Neuronal stem cell (in vitro differentiated cells): ENCODE measurements around the gene ZNF324.
A peak's percentile ranks its signal among the peaks of the same experiment; 100 is the strongest.

ENCODE experiments used
- DNase-seq: peaks from one replicate; pipeline ENCODE4 v3.0.0-alpha.2; 2013; ENCODE audit warnings: low spot score
- H2AFZ ChIP-seq: one replicate; pipeline ENCODE4 v1.6.1; 2013; ENCODE audit warnings: mild to moderate bottlenecking, low read length, inconsistent platforms
- H2AK5ac ChIP-seq: 2 replicates; pipeline ENCODE4 v1.6.1; 2013; ENCODE audit warnings: low read depth, mild to moderate bottlenecking, inconsistent platforms, low read length, moderate library complexity, mixed read lengths
- H2BK120ac ChIP-seq: 2 replicates; pipeline ENCODE4 v1.6.1; 2013; ENCODE audit warnings: low read depth, mild to moderate bottlenecking, inconsistent platforms, low read length, moderate library complexity, mixed read lengths
- H2BK12ac ChIP-seq: one replicate; pipeline ENCODE4 v1.6.1; 2013; ENCODE audit warnings: low read length, inconsistent platforms
- H2BK15ac ChIP-seq: 2 replicates; pipeline ENCODE4 v1.6.1; 2013; ENCODE audit warnings: mild to moderate bottlenecking, low read length, inconsistent platforms, mixed read lengths
- H2BK5ac ChIP-seq: one replicate; pipeline ENCODE4 v1.6.1; 2013; ENCODE audit warnings: inconsistent platforms, mild to moderate bottlenecking, low read length, moderate library complexity
- H3K14ac ChIP-seq: one replicate; pipeline ENCODE4 v1.6.1; 2013; ENCODE audit warnings: low read length, inconsistent platforms
- H3K18ac ChIP-seq: 2 replicates; pipeline ENCODE4 v1.6.1; 2013; ENCODE audit warnings: low read length, inconsistent platforms
- H3K23ac ChIP-seq: 2 replicates; pipeline ENCODE4 v1.6.1; 2013; ENCODE audit warnings: low read depth, mild to moderate bottlenecking, mixed read lengths, low read length, inconsistent platforms; ENCODE audit not compliant: poor library complexity
- H3K27ac ChIP-seq: replicated peaks from 3 replicates; pipeline ENCODE4 v1.5.1; 2013; ENCODE audit warnings: low read length, inconsistent platforms
- H3K27me3 ChIP-seq, 3 experiments: 2 replicates each; pipeline ENCODE4 v1.6.1; 2013; ENCODE audit warnings: low read length in 3 of 3, mild to moderate bottlenecking in 2 of 3, inconsistent platforms in 1 of 3, low read depth in 1 of 3, mixed read lengths in 1 of 3, moderate library complexity in 1 of 3; ENCODE audit not compliant: control insufficient read depth in 3 of 3, insufficient read depth in 3 of 3
- H3K36me3 ChIP-seq, 2 donors: replicated peaks in 1 of 2; 2 replicates each; pipeline ENCODE4 v1.6.1; 2013; ENCODE audit warnings: low read length in 2 of 2; ENCODE audit not compliant: control insufficient read depth in 2 of 2, insufficient read depth in 2 of 2
- H3K4ac ChIP-seq: 2 replicates; pipeline ENCODE4 v1.6.1; 2013; ENCODE audit warnings: inconsistent platforms, mild to moderate bottlenecking, low read length, moderate library complexity
- H3K4me1 ChIP-seq, 2 donors: 1 replicate in 1 of 2; 2 replicates in 1 of 2; pipeline ENCODE4 v1.6.1; 2013; ENCODE audit warnings: low read length in 2 of 2, low read depth in 1 of 2; ENCODE audit not compliant: control insufficient read depth in 2 of 2, insufficient read depth in 1 of 2
- H3K4me2 ChIP-seq: one replicate; pipeline ENCODE4 v1.6.1; 2013; ENCODE audit warnings: mild to moderate bottlenecking, low read length, inconsistent platforms; ENCODE audit not compliant: insufficient read depth, poor library complexity, severe bottlenecking
- H3K4me3 ChIP-seq, 2 donors: 2 replicates each; pipeline ENCODE4 v1.5.1; 2013; ENCODE audit warnings: low read length in 2 of 2, mild to moderate bottlenecking in 2 of 2, inconsistent platforms in 1 of 2, moderate library complexity in 1 of 2
- H3K79me1 ChIP-seq: one replicate; pipeline ENCODE4 v1.6.1; 2013; ENCODE audit warnings: low read depth, mild to moderate bottlenecking, inconsistent platforms, low read length, moderate library complexity
- H3K9ac ChIP-seq: one replicate; pipeline ENCODE4 v1.6.1; 2013; ENCODE audit warnings: mild to moderate bottlenecking, low read depth, low read length, inconsistent platforms; ENCODE audit not compliant: poor library complexity
- H3K9me3 ChIP-seq, 2 donors: replicated peaks in 1 of 2; 2 replicates each; pipeline versions ENCODE3 to v1.6.1; 2013; ENCODE audit warnings: low read length in 2 of 2, mild to moderate bottlenecking in 2 of 2, inconsistent platforms in 1 of 2, low read depth in 1 of 2, mixed read lengths in 1 of 2, moderate library complexity in 1 of 2; ENCODE audit not compliant: control insufficient read depth in 2 of 2, insufficient read depth in 1 of 2
- H4K8ac ChIP-seq: one replicate; pipeline ENCODE4 v1.6.1; 2013; ENCODE audit warnings: low read depth, mild to moderate bottlenecking, inconsistent platforms, low read length, moderate library complexity
- H4K91ac ChIP-seq: one replicate; pipeline ENCODE4 v1.6.1; 2013; ENCODE audit warnings: low read length, low read depth, mild to moderate bottlenecking, inconsistent platforms; ENCODE audit not compliant: poor library complexity
- WGBS, 2 donors: extraction: QIAGEN DNeasy Blood & Tissue Kit; methylation state at CpG; one replicate each; pipeline ENCODE4 v1.1.7; 2013; ENCODE audit warnings: missing lambda C conversion rate in 2 of 2, mixed read lengths in 1 of 2; ENCODE audit not compliant: insufficient read length in 2 of 2, insufficient replicate concordance in 1 of 2; ENCODE audit errors: extremely low coverage in 2 of 2; 5-methylcytosine and 5-hydroxymethylcytosine counted together

Gene ZNF324

DNA sequence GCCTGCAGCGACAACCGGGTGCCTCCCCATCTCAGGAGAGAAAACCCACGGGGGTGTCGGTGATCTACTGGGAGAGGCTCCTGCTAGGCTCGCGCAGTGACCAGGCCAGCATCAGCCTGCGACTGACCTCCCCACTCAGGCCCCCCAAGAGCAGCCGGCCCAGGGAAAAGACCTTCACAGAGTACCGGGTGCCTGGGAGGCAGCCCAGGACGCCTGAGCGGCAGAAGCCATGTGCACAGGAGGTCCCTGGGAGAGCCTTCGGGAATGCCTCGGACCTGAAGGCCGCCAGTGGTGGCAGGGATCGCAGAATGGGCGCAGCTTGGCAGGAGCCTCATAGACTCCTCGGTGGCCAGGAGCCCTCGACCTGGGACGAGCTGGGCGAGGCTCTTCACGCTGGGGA, 11.6 kb upstream of the ZNF324 start:
- Histone ChIP-seq H3K9me3 (peaks cover 0 to under 1% of the 10 kb centered on the region in 2 donors), H3K27ac (no peak overlapping the region), H3K23ac (no peak overlapping the region), H2AFZ (no peak overlapping the region), H4K91ac (no peak overlapping the region), H3K79me1 (no peaks in the 10 kb centered on the region), H3K18ac (no peak overlapping the region), H3K27me3 (peaks cover 0 to 4% (median 0%) of the 10 kb centered on the region in 3 experiments), H2BK12ac (no peak overlapping the region), H3K4me2 (no peak overlapping the region), H2BK5ac (no peak overlapping the region), H2BK15ac (no peak overlapping the region), H2AK5ac (no peak overlapping the region), H3K36me3 (peaks cover 5 to 34% of the 10 kb centered on the region in 2 donors), H3K4me3 (no peak overlapping the region), H3K14ac (no peak overlapping the region), H4K8ac (no peak overlapping the region), H3K4me1 (peaks cover 2 to 10% of the 10 kb centered on the region in 2 donors), H2BK120ac (no peak overlapping the region), H3K4ac (no peak overlapping the region), H3K9ac (no peak overlapping the region)
- no CpG with 5 or more reads among the region's 21 CpGs for WGBS, 2 donors
- DNase-seq = no peak

DNA sequence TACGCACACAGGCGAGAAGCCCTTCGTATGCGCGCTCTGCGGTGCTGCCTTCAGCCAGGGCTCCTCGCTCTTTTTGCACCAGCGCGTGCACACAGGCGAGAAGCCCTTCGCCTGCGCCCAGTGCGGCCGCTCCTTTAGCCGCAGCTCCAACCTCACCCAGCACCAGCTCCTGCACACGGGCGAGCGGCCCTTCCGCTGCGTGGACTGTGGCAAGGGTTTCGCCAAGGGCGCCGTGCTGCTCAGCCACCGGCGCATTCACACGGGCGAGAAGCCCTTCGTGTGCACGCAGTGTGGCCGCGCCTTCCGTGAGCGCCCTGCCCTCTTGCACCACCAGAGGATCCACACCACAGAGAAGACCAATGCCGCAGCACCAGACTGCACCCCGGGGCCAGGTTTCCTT, 10.8 kb upstream of the ZNF324 start:
- Histone ChIP-seq H2BK5ac (no peak overlapping the region), H2BK120ac (no peak overlapping the region), H2BK15ac (no peak overlapping the region), H3K14ac (no peak overlapping the region), H4K91ac (no peak overlapping the region), H3K27ac (no peak overlapping the region), H2AFZ (no peak overlapping the region), H3K4me1 (peaks cover 0 to 4% of the 10 kb centered on the region in 2 donors), H3K18ac (no peak overlapping the region), H3K4ac (no peak overlapping the region), H3K36me3 (peaks cover 5 to 34% of the 10 kb centered on the region in 2 donors), H3K27me3 (no peaks in the 10 kb centered on the region), H3K4me3 (no peak overlapping the region), H4K8ac (no peak overlapping the region), H3K79me1 (no peaks in the 10 kb centered on the region), H3K9me3 (no peaks in the 10 kb centered on the region), H2BK12ac (no peak overlapping the region), H3K23ac (no peak overlapping the region), H3K4me2 (no peak overlapping the region), H2AK5ac (no peak overlapping the region), H3K9ac (no peak overlapping the region)
- DNase-seq = no peak
- no CpG with 5 or more reads among the region's 35 CpGs for WGBS, 2 donors

- Histone ChIP-seq H3K4me3 (no peak overlapping the region), H2BK5ac (no peak overlapping the region), H4K91ac (no peak overlapping the region), H3K27ac (no peak overlapping the region), H2BK120ac (no peak overlapping the region), H3K4me1 (no peaks in the 10 kb centered on the region), H2BK15ac (no peak overlapping the region), H3K23ac (no peak overlapping the region), H3K9ac (no peak overlapping the region), H4K8ac (no peak overlapping the region), H2AFZ (no peak overlapping the region), H2AK5ac (no peak overlapping the region), H3K9me3 (no peaks in the 10 kb centered on the region), H3K4ac (no peak overlapping the region), H2BK12ac (no peak overlapping the region), H3K18ac (no peak overlapping the region), H3K4me2 (no peak overlapping the region), H3K27me3 (no peaks in the 10 kb centered on the region), H3K36me3 (peaks cover 3 to 21% of the 10 kb centered on the region in 2 donors), H3K79me1 (no peaks in the 10 kb centered on the region), H3K14ac (no peak overlapping the region)
- DNase-seq = no peak
- no CpG with 5 or more reads among the region's 2 CpGs for WGBS, 2 donors
Measured at GRCh38 chr19:58460039-58460438, 6.8 kb upstream of the ZNF324 start.

GRCh38 chr19:58466089-58466759, 656 bp upstream of the ZNF324 start:
- peak overlapping the region; percentile 95 for H2AFZ ChIP-seq
- H2AK5ac ChIP-seq = no peak overlapping the region
- H3K9me3 ChIP-seq = no peaks in the 10 kb centered on the region
- peak overlapping the region; percentile 6 for H3K18ac ChIP-seq
- H4K8ac ChIP-seq = no peak overlapping the region
- no peak overlapping the region for H2BK15ac ChIP-seq
- no peaks in the 10 kb centered on the region for H3K27me3 ChIP-seq
- peak overlapping the region; percentile 79 to 87 for H3K4me3 ChIP-seq
- H3K27ac ChIP-seq = no peak overlapping the region
- H3K14ac ChIP-seq = no peak overlapping the region
- no peak overlapping the region for H3K4ac ChIP-seq
- no peak overlapping the region for H4K91ac ChIP-seq
- H3K4me1 ChIP-seq = peaks cover 2 to 8% of the 10 kb centered on the region in 2 donors
- DNase-seq = no peak
- H2BK5ac ChIP-seq = no peak overlapping the region
- no peaks in the 10 kb centered on the region for H3K79me1 ChIP-seq
- no CpG with 5 or more reads among the region's 20 CpGs for WGBS, 2 donors
- H3K9ac ChIP-seq = no peak overlapping the region
- H2BK12ac ChIP-seq = no peak overlapping the region
- H3K36me3 ChIP-seq = peaks cover 8 to 21% of the 10 kb centered on the region in 2 donors
- peak overlapping the region; percentile 78 for H3K4me2 ChIP-seq
- no peak overlapping the region for H2BK120ac ChIP-seq
- no peak overlapping the region for H3K23ac ChIP-seq
